GM19455 (cell line): ENCODE results near the gene CHN1.

Source experiments
- ATAC-seq: cut with Tn5 transposase; IDR thresholded peaks from one replicate; pipeline ENCODE4 v1.9.1; 2021; ENCODE audit not compliant: unreplicated experiment

CHN1 gene

GRCh38 chr2:174833737-174834136, 171.4 kb downstream of the CHN1 start:
- no peak for ATAC-seq

GRCh38 chr2:174830561-174830960, 174.6 kb downstream of the CHN1 start:
- ATAC-seq: no peak

GRCh38 chr2:174829550-174829949, 175.6 kb downstream of the CHN1 start:
- ATAC-seq: no peak

- no peak for ATAC-seq
These were observed 177.5 kb downstream of the CHN1 start for GRCh38 chr2:174827371-174828369.

- ATAC-seq: no peak
These were observed 179.1 kb downstream of the CHN1 start for GRCh38 chr2:174826051-174826450.

- ATAC-seq: no peak
These were observed 181.1 kb downstream of the CHN1 start for GRCh38 chr2:174824068-174824467.

GRCh38 chr2:174821628-174822027, 183.6 kb downstream of the CHN1 start:
- ATAC-seq: no peak

GRCh38 chr2:174820361-174820760, 184.8 kb downstream of the CHN1 start:
- ATAC-seq: no peak

GRCh38 chr2:174815526-174815925, 189.7 kb downstream of the CHN1 start:
- ATAC-seq: no peak

GRCh38 chr2:174812037-174812436, 193.1 kb downstream of the CHN1 start:
- no peak for ATAC-seq

GRCh38 chr2:174807931-174808330, 197.2 kb downstream of the CHN1 start:
- no peak for ATAC-seq

- no peak for ATAC-seq
These were observed 199.4 kb downstream of the CHN1 start for GRCh38 chr2:174805803-174806202.

- no peak for ATAC-seq
These were observed 202.7 kb downstream of the CHN1 start for GRCh38 chr2:174802459-174802858.

GRCh38 chr2:174800436-174801205, 204.6 kb downstream of the CHN1 start:
- no peak for ATAC-seq

- no peak for ATAC-seq
These were observed 206.4 kb downstream of the CHN1 start for GRCh38 chr2:174798801-174799200.

- ATAC-seq: no peak
These were observed 207.4 kb downstream of the CHN1 start for GRCh38 chr2:174797781-174798276.

GRCh38 chr2:174796319-174796771, 208.8 kb downstream of the CHN1 start:
- no peak for ATAC-seq

- ATAC-seq: no peak
These were observed 210.3 kb downstream of the CHN1 start for GRCh38 chr2:174794851-174795374.

GRCh38 chr2:174792309-174793025, 212.7 kb downstream of the CHN1 start:
- ATAC-seq: no peak

- no peak for ATAC-seq
These were observed 213.4 kb downstream of the CHN1 start for GRCh38 chr2:174791746-174792280.
